Endothelial cell of umbilical vein (primary cell): ENCODE measurements around the gene PWWP2A. TPM values are rescaled to one million over a fixed set of nuclear protein-coding genes. Genes with fewer than 3 reads are reported as not detected.

Source experiments
- BruUV-seq: library from RNA; stranded (reverse); fragments of 400-500 nt; replicated peaks from 2 replicates; lab custom pipeline; 2021; lab: Mats Ljungman, UMichigan
- CTCF ChIA-PET: fragments of 300-600, 350-600 bp; sonication (Branson Sonifier 250); formaldehyde crosslinking; loops from one replicate; lab custom pipeline; 2021; ENCODE audit warnings: antibody characterized with exemption, inconsistent platforms; lab: Charles Lee
- POLR2A ChIA-PET: fragments of 300-600, 350-600 bp; sonication (Branson Sonifier 250); formaldehyde crosslinking; loops from one replicate; lab custom pipeline; 2021; ENCODE audit warnings: antibody characterized with exemption, inconsistent platforms; lab: Charles Lee
- DNase-seq: peaks from one replicate; pipeline ENCODE4 v3.0.0-alpha.2; 2011; ENCODE audit warnings: low read depth, low spot score
- FAIRE-seq: peaks from 2 replicates; lab custom pipeline; 2011; peaks lifted over from hg19 to GRCh38; lab: Jason Lieb, UNC
- H2AFZ ChIP-seq: 2 replicates; pipeline ENCODE4 v1.6.0; 2012; ENCODE audit warnings: low read depth, low read length, control low read depth, inconsistent platforms
- H3K27ac ChIP-seq: 2 replicates; pipeline ENCODE4 v1.5.1; 2011; ENCODE audit warnings: low read depth, mild to moderate bottlenecking, control low read depth, low read length, moderate library complexity; ENCODE audit not compliant: insufficient read depth
- H3K27me3 ChIP-seq, 2 experiments: 2 replicates each; pipeline versions ENCODE4 v1.6.0 to v1.6.1; 2011; ENCODE audit warnings: low read length in 2 of 2, mixed read lengths in 1 of 2; ENCODE audit not compliant: control insufficient read depth in 2 of 2, insufficient read depth in 2 of 2
- H3K36me3 ChIP-seq, 2 experiments: 2 replicates in 1 of 2; 3 replicates in 1 of 2; pipeline ENCODE4 v1.5.1; 2011; ENCODE audit warnings: low read length in 2 of 2, mild to moderate bottlenecking in 1 of 2, moderate library complexity in 1 of 2; ENCODE audit not compliant: control insufficient read depth in 2 of 2, insufficient read depth in 2 of 2; ENCODE audit errors: extremely low read depth in 1 of 2
- H3K4me1 ChIP-seq: 3 replicates; pipeline ENCODE4 v1.5.1; 2011; ENCODE audit warnings: mild to moderate bottlenecking, low read length; ENCODE audit not compliant: control insufficient read depth, insufficient read depth; ENCODE audit errors: extremely low read depth
- H3K4me2 ChIP-seq: 2 replicates; pipeline ENCODE4 v1.6.1; 2011; ENCODE audit warnings: low read length, control low read depth, mixed read lengths; ENCODE audit not compliant: insufficient read depth
- H3K4me3 ChIP-seq, 3 experiments: fragments of 200-600 bp in 1 of 3; sonication (generic), shearing (Covaris generic) in 1 of 3; replicated peaks in 1 of 3; 2 replicates each; pipeline ENCODE4 v1.5.1; 2011 to 2016; ENCODE audit warnings: control low read depth in 3 of 3, low read length in 3 of 3, mild to moderate bottlenecking in 2 of 3, inconsistent platforms in 1 of 3, low read depth in 1 of 3, moderate library complexity in 1 of 3; ENCODE audit not compliant: insufficient read depth in 1 of 3
- H3K79me2 ChIP-seq: 2 replicates; pipeline ENCODE4 v1.6.0; 2012; ENCODE audit warnings: low read length, inconsistent platforms; ENCODE audit not compliant: control insufficient read depth, insufficient read depth
- H3K9ac ChIP-seq: replicated peaks from 2 replicates; pipeline ENCODE3; 2011; ENCODE audit warnings: low read length, control low read depth; ENCODE audit not compliant: insufficient read depth; ENCODE audit errors: extremely low read depth
- H3K9me1 ChIP-seq: replicated peaks from 3 replicates; pipeline ENCODE4 v1.6.0; 2011; ENCODE audit warnings: mild to moderate bottlenecking, low read length; ENCODE audit not compliant: control insufficient read depth, insufficient read depth; ENCODE audit errors: extremely low read depth
- H3K9me3 ChIP-seq: replicated peaks from 2 replicates; pipeline ENCODE4 v1.5.1; 2012; ENCODE audit warnings: low read length, inconsistent platforms; ENCODE audit not compliant: control insufficient read depth, insufficient read depth
- H4K20me1 ChIP-seq: replicated peaks from 2 replicates; pipeline ENCODE3; 2011; ENCODE audit warnings: mild to moderate bottlenecking, low read length; ENCODE audit not compliant: control insufficient read depth, insufficient read depth; ENCODE audit errors: extremely low read depth
- CTCF ChIP-seq, 2 donors: IDR thresholded peaks; 1 replicate in 1 of 2; 2 replicates in 1 of 2; pipeline ENCODE4 v1.5.1; 2011; ENCODE audit warnings: low read length in 2 of 2, mild to moderate bottlenecking in 2 of 2, moderate library complexity in 2 of 2, control low read depth in 1 of 2, inconsistent platforms in 1 of 2, low read depth in 1 of 2; ENCODE audit not compliant: insufficient read depth in 1 of 2; ENCODE audit errors: extremely low read depth in 1 of 2
- EZH2 ChIP-seq: IDR thresholded peaks from 2 replicates; pipeline ENCODE4 v1.6.1; 2012; ENCODE audit warnings: borderline replicate concordance, low read depth, mild to moderate bottlenecking, moderate library complexity, low read length, inconsistent platforms; ENCODE audit not compliant: severe bottlenecking
- FOS ChIP-seq: IDR thresholded peaks from 2 replicates; pipeline ENCODE4 v1.6.1; 2011; ENCODE audit warnings: mild to moderate bottlenecking, low read length, moderate library complexity, borderline replicate concordance; ENCODE audit not compliant: insufficient read depth
- GATA2 ChIP-seq: IDR thresholded peaks from 2 replicates; pipeline ENCODE4 v1.7.0; 2011; ENCODE audit warnings: low read depth, mild to moderate bottlenecking, moderate library complexity, mixed read lengths, low read length; ENCODE audit not compliant: insufficient read length, insufficient read depth
- JUN ChIP-seq: IDR thresholded peaks from 2 replicates; pipeline ENCODE4 v1.6.1; 2011; ENCODE audit warnings: borderline replicate concordance, low read depth; ENCODE audit not compliant: insufficient read length, insufficient read depth
- MYC ChIP-seq: IDR thresholded peaks from one replicate; pipeline ENCODE4 v1.6.1; 2011; ENCODE audit warnings: mild to moderate bottlenecking, low read depth, low read length
- POLR2A ChIP-seq: IDR thresholded peaks from 2 replicates; pipeline ENCODE4 v1.6.1; 2012; ENCODE audit warnings: low read depth, mild to moderate bottlenecking, control low read depth, low read length
- POLR2AphosphoS5 ChIP-seq: IDR thresholded peaks from 2 replicates; pipeline ENCODE4 v1.6.1; 2012; ENCODE audit warnings: low read depth, mild to moderate bottlenecking, control low read depth, low read length, moderate library complexity; ENCODE audit not compliant: insufficient read depth
- dilution Hi-C: fragments of 300-500 bp; cut with MboI; formaldehyde crosslinking; loops from one replicate; pipeline ENCODE4 v1.15.0; 2019; ENCODE audit warnings: low sequenced_read_pairs; ENCODE audit not compliant: extremely low pct_ligation_motif_present
- intact Hi-C: fragments of 100-400 bp; cut with micrococcal nuclease; formaldehyde crosslinking; loops from one replicate; pipeline ENCODE4 v1.10.0; 2022
- polyA plus RNA-seq, 4 experiments: library from polyadenylated mRNA; depleted of rRNA in 3 of 4; stranded (reverse) in 3 of 4; unstranded in 1 of 4; fragments of >200 nt; gene quantifications; 2 replicates each; pipeline versions ENCODE4 v1.2.1 to v1.2.3, GENCODE V29; 2011 to 2012; ENCODE audit warnings: missing spikeins in 1 of 4
- total RNA-seq: library from RNA; stranded (reverse); gene quantifications from 2 replicates; pipeline ENCODE4 v1.2.3, GENCODE V29; 2021
- TF ChIP-seq, protein P1 (sequence below): IDR thresholded peaks from 2 replicates; pipeline ENCODE4 v1.6.1; 2011; ENCODE audit not compliant: insufficient read depth, insufficient read length

PWWP2A gene
- total and polyA plus RNA-seq, 2 donors (not counting 3 experiments of a cell fraction or from before 2014, with no cell fraction given): 4.6 to 19.3 TPM

GRCh38 chr5:160044967-160045366 lies 74.3 kb downstream of the PWWP2A start:
- dilution Hi-C loops: no loop called here
- Histone ChIP-seq H3K27me3 (no peaks in the 10 kb centered on the region), H3K4me1 (peaks cover 6% of the 10 kb centered on the region), H3K4me3 (no peak overlapping the region), H3K9me1 (no peaks in the 10 kb centered on the region), H3K4me2 (no peak overlapping the region), H3K9ac (no peak overlapping the region), H2AFZ (no peak overlapping the region), H4K20me1 (no peaks in the 10 kb centered on the region), H3K9me3 (no peaks in the 10 kb centered on the region), H3K27ac (no peak overlapping the region), H3K79me2 (no peaks in the 10 kb centered on the region), H3K36me3 (peaks cover 6 to 10% of the 10 kb centered on the region in 2 experiments)
- FAIRE-seq: no peak
- no TSS peak for BruUV-seq
- TF ChIP-seq POLR2A (no peak), MYC (no peak), POLR2AphosphoS5 (no peak), GATA2 (no peak), EZH2 (no peak), FOS (no peak), JUN (no peak), CTCF (IDR thresholded peaks at IDR 0.05; ENCODE audit: extremely low read depth in 1 of 2, insufficient read depth in 1 of 2, low read depth in 1 of 2, low read length in 2 of 2) (no peak)
- TF ChIP-seq, protein P1, sequence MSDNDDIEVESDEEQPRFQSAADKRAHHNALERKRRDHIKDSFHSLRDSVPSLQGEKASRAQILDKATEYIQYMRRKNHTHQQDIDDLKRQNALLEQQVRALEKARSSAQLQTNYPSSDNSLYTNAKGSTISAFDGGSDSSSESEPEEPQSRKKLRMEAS: no peak
- intact Hi-C loops: no loop called here
- DNase-seq: peak; percentile 28
- ChIA-PET CTCF (interaction anchor here (1.2 to 1.4 kb wide), 3 partner anchors 9 to 27 kb away, joined by 3 to 5 read pairs (median 5); no protein-coding TSS in a partner anchor), POLR2A (no interaction called here)
